HCT116 (cell line): ENCODE results near the gene GOLT1A.

ENCODE experiments used
- CTCF ChIP-seq, 3 experiments: fragments of 200-600 bp in 1 of 3; sonication (generic) in 1 of 3; IDR thresholded peaks in 2 of 3; conservative IDR thresholded peaks in 1 of 3; 2 replicates each; pipeline ENCODE4 v1.5.1; 2012 to 2017; ENCODE audit warnings: low read depth in 2 of 3, low read length in 2 of 3, antibody characterized with exemption in 1 of 3, borderline replicate concordance in 1 of 3, control low read depth in 1 of 3, mild to moderate bottlenecking in 1 of 3, mixed read lengths in 1 of 3, mixed run types in 1 of 3, moderate library complexity in 1 of 3; ENCODE audit not compliant: insufficient read depth in 1 of 3
- POLR2A ChIP-seq: IDR thresholded peaks from 2 replicates; pipeline ENCODE4 v1.7.0; 2011; ENCODE audit warnings: borderline replicate concordance; ENCODE audit not compliant: insufficient read depth, insufficient read length; ENCODE audit errors: extremely low read depth

- no peak for TF ChIP-seq CTCF (IDR thresholded peaks at IDR 0.05 in 2 of 3, conservative IDR thresholded peaks at IDR 0.05 in 1 of 3; ENCODE audit: borderline replicate concordance in 1 of 3, insufficient read depth in 1 of 3, low read depth in 2 of 3, low read length in 2 of 3)
- no peak for TF ChIP-seq POLR2A
Measured at GRCh38 chr1:204202481-204202880, 11.3 kb downstream of the GOLT1A start.
